K562 treated with DMSO at 1 percent for 4 hours (cell line): ENCODE measurements around the gene SH3TC2. TPM values are rescaled to one million over a fixed set of nuclear protein-coding genes. Genes with fewer than 3 reads are reported as not detected.

ENCODE experiments used
- total RNA-seq: library from RNA; unstranded; fragments of 300-600 nt; gene quantifications from 2 replicates; pipeline ENCODE4 v1.2.3, GENCODE V29; 2022; ENCODE audit not compliant: insufficient read depth

SH3TC2 gene
- total RNA-seq: not detected in 2 replicates

GRCh38 chr5:149063017-149063687 is at the start of gene SH3TC2:
Gene SH3TC2, minus strand, starts transcription at chr5:149063062. Its CDS starts 40 bp downstream, at chr5:149063022.

Other genes starting within 250 kb of the SH3TC2 start
- not detected in 2 replicates for gene ADRB2, start 236.5 kb downstream of the SH3TC2 start, total RNA-seq
- 1.1 and 1.9 TPM in 2 replicates for gene ABLIM3, start 78.4 kb upstream of the SH3TC2 start, total RNA-seq
- 0.18 TPM in 1 of 2 replicates, not detected in the other for gene AFAP1L1, start 208.8 kb upstream of the SH3TC2 start, total RNA-seq